ENCODE data around the gene RAF1. TPM values are rescaled to one million over a fixed set of nuclear protein-coding genes. Genes with fewer than 3 reads are reported as not detected.

RAF1 gene
- total and polyA plus RNA-seq, 8 donors: 36.7 to 156 (median 76.9) TPM

GRCh38 chr3:12556314-12556689, 107.6 kb downstream of the RAF1 start:
- WGBS, 5 donors: 2 to 4% (median 3%) methylated on average over 8 of the region's 8 CpGs
- TF ChIP-seq POLR2A (IDR thresholded peaks at IDR 0.05) (no peak), POLR2AphosphoS5 (IDR thresholded peaks at IDR 0.05) (no peak), EP300 (IDR thresholded peaks at IDR 0.05) (no peak)
- TF ChIP-seq, protein P1, sequence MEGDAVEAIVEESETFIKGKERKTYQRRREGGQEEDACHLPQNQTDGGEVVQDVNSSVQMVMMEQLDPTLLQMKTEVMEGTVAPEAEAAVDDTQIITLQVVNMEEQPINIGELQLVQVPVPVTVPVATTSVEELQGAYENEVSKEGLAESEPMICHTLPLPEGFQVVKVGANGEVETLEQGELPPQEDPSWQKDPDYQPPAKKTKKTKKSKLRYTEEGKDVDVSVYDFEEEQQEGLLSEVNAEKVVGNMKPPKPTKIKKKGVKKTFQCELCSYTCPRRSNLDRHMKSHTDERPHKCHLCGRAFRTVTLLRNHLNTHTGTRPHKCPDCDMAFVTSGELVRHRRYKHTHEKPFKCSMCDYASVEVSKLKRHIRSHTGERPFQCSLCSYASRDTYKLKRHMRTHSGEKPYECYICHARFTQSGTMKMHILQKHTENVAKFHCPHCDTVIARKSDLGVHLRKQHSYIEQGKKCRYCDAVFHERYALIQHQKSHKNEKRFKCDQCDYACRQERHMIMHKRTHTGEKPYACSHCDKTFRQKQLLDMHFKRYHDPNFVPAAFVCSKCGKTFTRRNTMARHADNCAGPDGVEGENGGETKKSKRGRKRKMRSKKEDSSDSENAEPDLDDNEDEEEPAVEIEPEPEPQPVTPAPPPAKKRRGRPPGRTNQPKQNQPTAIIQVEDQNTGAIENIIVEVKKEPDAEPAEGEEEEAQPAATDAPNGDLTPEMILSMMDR (IDR thresholded peaks at IDR 0.05): no peak
- Histone ChIP-seq H3K27me3 (peaks cover 0 to 38% (median 17%) of the 10 kb centered on the region in 3 donors), H3K36me3 (no peaks in the 10 kb centered on the region), H3K27ac (peak overlapping the region; percentile 92 to 98 (median 96)), H3K4me3 (peak overlapping the region; percentile 62 to 86 (median 81)), H3K4me1 (peaks cover 32 to 56% (median 49%) of the 10 kb centered on the region in 4 donors), H3K9me3 (no peaks in the 10 kb centered on the region)
- intact Hi-C loops (cut with DNase I; ENCODE audit: low total_unique reads): no loop called here
- no peak for DNase-seq

GRCh38 chr3:12553921-12554391, 110.0 kb downstream of the RAF1 start:
- WGBS, 5 donors: 3 to 5% (median 4%) methylated on average over 25 to 26 of the region's 26 CpGs
- TF ChIP-seq, protein P1 (IDR thresholded peaks at IDR 0.05): no peak
- TF ChIP-seq EP300 (IDR thresholded peaks at IDR 0.05): no peak
- TF ChIP-seq POLR2A (IDR thresholded peaks at IDR 0.05): no peak
- TF ChIP-seq POLR2AphosphoS5 (IDR thresholded peaks at IDR 0.05): no peak
- Histone ChIP-seq H3K4me1 (peaks cover 10 to 32% (median 30%) of the 10 kb centered on the region in 4 donors), H3K27ac (peak overlapping the region in 1 of 5 donors; percentile 25), H3K36me3 (no peaks in the 10 kb centered on the region), H3K9me3 (no peaks in the 10 kb centered on the region), H3K27me3 (peaks cover 0 to 51% (median 17%) of the 10 kb centered on the region in 3 donors), H3K4me3 (peak overlapping the region; percentile 37 to 50 (median 42))
- intact Hi-C loops (cut with DNase I; ENCODE audit: low total_unique reads): no loop called here
- peak in 1 of 2 donors; percentile 62 for DNase-seq

- TF ChIP-seq POLR2A (IDR thresholded peaks at IDR 0.05) (no peak), POLR2AphosphoS5 (IDR thresholded peaks at IDR 0.05) (no peak), EP300 (IDR thresholded peaks at IDR 0.05) (no peak)
- TF ChIP-seq, protein P1 (IDR thresholded peaks at IDR 0.05): no peak
- WGBS, 5 donors: 57 to 64% (median 60%) methylated on average over 7 of the region's 7 CpGs
- peaks cover 0 to 10% (median 7%) of the 10 kb centered on the region in 4 donors for H3K4me1 ChIP-seq
- DNase-seq: no peak
- H3K9me3 ChIP-seq: no peaks in the 10 kb centered on the region
- no peaks in the 10 kb centered on the region for H3K36me3 ChIP-seq
- H3K27me3 ChIP-seq: peaks cover 0 to 51% (median 17%) of the 10 kb centered on the region in 3 donors
- intact Hi-C loops (cut with DNase I; ENCODE audit: low total_unique reads): no loop called here
- no peak overlapping the region for H3K4me3 ChIP-seq
- H3K27ac ChIP-seq: no peak overlapping the region
Measured at GRCh38 chr3:12549971-12550760, 113.8 kb downstream of the RAF1 start.

DNA sequence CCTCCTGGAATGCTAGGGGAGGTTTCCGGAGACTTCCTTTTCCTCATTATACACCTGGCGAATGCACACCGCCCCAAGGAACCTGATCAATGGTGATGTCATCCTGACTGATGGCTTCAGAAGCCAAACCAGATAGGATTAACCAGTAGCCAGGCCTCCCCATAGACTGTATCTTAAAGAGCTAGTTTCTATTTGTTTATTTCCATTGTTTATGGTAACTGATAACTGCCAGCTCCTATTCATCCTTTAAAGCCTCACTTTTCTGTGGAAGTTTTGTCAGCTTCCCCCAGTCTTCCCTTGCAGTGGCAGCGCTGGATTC, 118.5 kb downstream of the RAF1 start, which contains the start of gene MKRN2OS:
Gene MKRN2OS, minus strand, starts transcription at position 27 of the 319 bp plus-strand sequence. CDS start 35 bp downstream, outside the sequence.
- peak within 1 kb of the TSS; percentile 18 to 37 (median 25) for H3K4me3 ChIP-seq
- DNase-seq: peak; percentile 70 to 87

More for the DNA sequence above, 118.5 kb downstream of the RAF1 start, which contains the start of gene MKRN2OS:
- WGBS, 5 donors: 24 to 42% (median 33%) methylated on average over 4 of the region's 4 CpGs
- peaks cover 0 to 8% (median 0%) of the 10 kb centered on the region in 3 donors for H3K27me3 ChIP-seq
- TF ChIP-seq, protein P1 (IDR thresholded peaks at IDR 0.05): no peak
- peak in 2 of 3 donors; percentile 58 to 77 for TF ChIP-seq POLR2AphosphoS5 (IDR thresholded peaks at IDR 0.05)
- H3K27ac ChIP-seq: peak within 1 kb of the TSS; percentile 26 to 68 (median 58)
- peaks cover 0 to 17% (median 3%) of the 10 kb centered on the region in 4 donors for H3K36me3 ChIP-seq
- no peaks in the 10 kb centered on the region for H3K9me3 ChIP-seq
- intact Hi-C loops (cut with DNase I; ENCODE audit: low total_unique reads): no loop called here
- H3K4me1 ChIP-seq: peaks cover 0 to 12% (median 2%) of the 10 kb centered on the region in 4 donors

All from stomach (tissue), 9 donors.